Measurements from ENCODE around the gene PRR33. TPM values are rescaled to one million over a fixed set of nuclear protein-coding genes. Genes with fewer than 3 reads are reported as not detected.

Gene PRR33
- total and polyA plus RNA-seq, 4 donors: 0.08 to 0.13 TPM; not detected in 2

GRCh38 chr11:1932681-1933080 is 41.0 kb upstream of the PRR33 start:
- no peak overlapping the region for H3K27ac ChIP-seq (ENCODE audit: low read depth in 1 of 2, low read length in 1 of 2)

GRCh38 chr11:1932105-1932480 is 40.4 kb upstream of the PRR33 start:
- Histone ChIP-seq H3K4me1 (ENCODE audit: control insufficient read depth in 5 of 5, insufficient read depth in 5 of 5, low read length in 5 of 5) (peaks cover 0 to 24% (median 5%) of the 10 kb centered on the region in 5 donors), H3K4me3 (no peak overlapping the region), H3K36me3 (ENCODE audit: control insufficient read depth in 4 of 4, insufficient read depth in 4 of 4, low read length in 4 of 4) (no peaks in the 10 kb centered on the region), H3K27me3 (ENCODE audit: control insufficient read depth in 3 of 3, insufficient read depth in 3 of 3, low read length in 2 of 3) (no peaks in the 10 kb centered on the region), H3K9me3 (ENCODE audit: control insufficient read depth in 4 of 4, insufficient read depth in 3 of 4, low read length in 3 of 4) (peaks cover 0 to 2% (median 0%) of the 10 kb centered on the region in 4 donors), H3K27ac (ENCODE audit: low read depth in 1 of 2, low read length in 1 of 2) (no peak overlapping the region), H3K9ac (ENCODE audit: insufficient read depth in 1 of 2, low read length in 2 of 2) (no peak overlapping the region)
- DNase-seq (no peak), ATAC-seq (ENCODE audit: insufficient read depth, low FRiP score) (no peak)
- 55 to 72% methylated on average over 11 of the region's 11 CpGs for WGBS, 2 donors
- TF ChIP-seq, protein P1, sequence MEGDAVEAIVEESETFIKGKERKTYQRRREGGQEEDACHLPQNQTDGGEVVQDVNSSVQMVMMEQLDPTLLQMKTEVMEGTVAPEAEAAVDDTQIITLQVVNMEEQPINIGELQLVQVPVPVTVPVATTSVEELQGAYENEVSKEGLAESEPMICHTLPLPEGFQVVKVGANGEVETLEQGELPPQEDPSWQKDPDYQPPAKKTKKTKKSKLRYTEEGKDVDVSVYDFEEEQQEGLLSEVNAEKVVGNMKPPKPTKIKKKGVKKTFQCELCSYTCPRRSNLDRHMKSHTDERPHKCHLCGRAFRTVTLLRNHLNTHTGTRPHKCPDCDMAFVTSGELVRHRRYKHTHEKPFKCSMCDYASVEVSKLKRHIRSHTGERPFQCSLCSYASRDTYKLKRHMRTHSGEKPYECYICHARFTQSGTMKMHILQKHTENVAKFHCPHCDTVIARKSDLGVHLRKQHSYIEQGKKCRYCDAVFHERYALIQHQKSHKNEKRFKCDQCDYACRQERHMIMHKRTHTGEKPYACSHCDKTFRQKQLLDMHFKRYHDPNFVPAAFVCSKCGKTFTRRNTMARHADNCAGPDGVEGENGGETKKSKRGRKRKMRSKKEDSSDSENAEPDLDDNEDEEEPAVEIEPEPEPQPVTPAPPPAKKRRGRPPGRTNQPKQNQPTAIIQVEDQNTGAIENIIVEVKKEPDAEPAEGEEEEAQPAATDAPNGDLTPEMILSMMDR (IDR thresholded peaks at IDR 0.05; ENCODE audit: control extremely low read depth, extremely low read depth): no peak

More at GRCh38 chr11:1932681-1933080, 41.0 kb upstream of the PRR33 start:
- ATAC-seq (ENCODE audit: insufficient read depth, low FRiP score): no peak
- no peaks in the 10 kb centered on the region for H3K27me3 ChIP-seq (ENCODE audit: control insufficient read depth in 3 of 3, insufficient read depth in 3 of 3, low read length in 2 of 3)
- no peak overlapping the region for H3K9ac ChIP-seq (ENCODE audit: insufficient read depth in 1 of 2, low read length in 2 of 2)
- no peaks in the 10 kb centered on the region for H3K36me3 ChIP-seq (ENCODE audit: control insufficient read depth in 4 of 4, insufficient read depth in 4 of 4, low read length in 4 of 4)
- H3K4me1 ChIP-seq (ENCODE audit: control insufficient read depth in 5 of 5, insufficient read depth in 5 of 5, low read length in 5 of 5): peaks cover 0 to 19% (median under 1%) of the 10 kb centered on the region in 5 donors
- TF ChIP-seq, protein P1 (IDR thresholded peaks at IDR 0.05; ENCODE audit: control extremely low read depth, extremely low read depth): no peak
- peaks cover 0 to 2% (median 0%) of the 10 kb centered on the region in 4 donors for H3K9me3 ChIP-seq (ENCODE audit: control insufficient read depth in 4 of 4, insufficient read depth in 3 of 4, low read length in 3 of 4)
- 96 to 100% methylated on average over 4 of the region's 4 CpGs for WGBS, 2 donors
- DNase-seq: no peak
- H3K4me3 ChIP-seq: no peak overlapping the region

GRCh38 chr11:1931341-1932104 is 39.8 kb upstream of the PRR33 start:
- no peak for ATAC-seq (ENCODE audit: insufficient read depth, low FRiP score)
- Histone ChIP-seq H3K27ac (ENCODE audit: low read depth in 1 of 2, low read length in 1 of 2) (no peak overlapping the region), H3K9me3 (ENCODE audit: control insufficient read depth in 4 of 4, insufficient read depth in 3 of 4, low read length in 3 of 4) (peaks cover 0 to 2% (median 0%) of the 10 kb centered on the region in 4 donors), H3K36me3 (ENCODE audit: control insufficient read depth in 4 of 4, insufficient read depth in 4 of 4, low read length in 4 of 4) (no peaks in the 10 kb centered on the region), H3K27me3 (ENCODE audit: control insufficient read depth in 3 of 3, insufficient read depth in 3 of 3, low read length in 2 of 3) (no peaks in the 10 kb centered on the region), H3K9ac (ENCODE audit: insufficient read depth in 1 of 2, low read length in 2 of 2) (peak overlapping the region in 1 of 2 donors; percentile 11), H3K4me1 (ENCODE audit: control insufficient read depth in 5 of 5, insufficient read depth in 5 of 5, low read length in 5 of 5) (peaks cover 0 to 30% (median 5%) of the 10 kb centered on the region in 5 donors), H3K4me3 (no peak overlapping the region)
- peak; percentile 53 to 70 (median 60) for DNase-seq
- WGBS, 2 donors: 31 to 43% methylated on average over 18 of the region's 18 CpGs
- TF ChIP-seq, protein P1 (IDR thresholded peaks at IDR 0.05; ENCODE audit: control extremely low read depth, extremely low read depth): no peak
